ENCODE results near the gene CCL14. TPM values are rescaled to one million over a fixed set of nuclear protein-coding genes. Genes with fewer than 3 reads are reported as not detected.
"Not testable (repeated sequence)": the region's sequence is repeated elsewhere in the genome, so short reads cannot be mapped to it uniquely, and the experiment has no call there.

The CCL14 gene
- total RNA-seq, 1 experiment from 2014 or later = not detected

GRCh38 chr17:35947156-35947585, 39.4 kb downstream of the CCL14 start:
- peak; percentile 56 for DNase-seq (ENCODE audit: extremely low read depth, low read depth)

DNA sequence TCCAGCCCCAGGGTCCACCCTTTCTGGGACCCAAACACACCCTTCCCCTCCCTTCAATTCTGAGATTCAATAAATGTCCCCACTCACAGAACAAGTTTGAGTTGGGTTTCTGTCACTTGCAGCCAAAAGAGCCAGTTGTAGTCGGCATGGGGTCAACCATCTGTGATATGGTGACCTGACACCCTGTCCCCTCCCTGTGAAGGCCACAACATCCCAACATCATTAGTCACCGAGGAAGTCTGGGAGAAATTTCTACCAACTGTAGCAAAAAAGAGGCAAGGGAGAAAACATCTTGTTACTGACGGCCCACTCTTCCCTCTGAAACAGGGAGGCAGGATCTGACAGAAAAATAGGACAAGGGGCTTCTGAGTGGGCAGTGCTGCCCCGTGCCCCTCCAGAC, 42.4 kb downstream of the CCL14 start:
- DNase-seq (ENCODE audit: extremely low read depth, low read depth) = no peak

- DNase-seq (ENCODE audit: extremely low read depth, low read depth) = no peak
Observed at GRCh38 chr17:35943537-35943936, 43.0 kb downstream of the CCL14 start, which contains the start of gene LYZL6. Gene LYZL6 (minus strand): TSS chr17:35943713. CDS start chr17:35939356, 4,357 bp downstream.

DNA sequence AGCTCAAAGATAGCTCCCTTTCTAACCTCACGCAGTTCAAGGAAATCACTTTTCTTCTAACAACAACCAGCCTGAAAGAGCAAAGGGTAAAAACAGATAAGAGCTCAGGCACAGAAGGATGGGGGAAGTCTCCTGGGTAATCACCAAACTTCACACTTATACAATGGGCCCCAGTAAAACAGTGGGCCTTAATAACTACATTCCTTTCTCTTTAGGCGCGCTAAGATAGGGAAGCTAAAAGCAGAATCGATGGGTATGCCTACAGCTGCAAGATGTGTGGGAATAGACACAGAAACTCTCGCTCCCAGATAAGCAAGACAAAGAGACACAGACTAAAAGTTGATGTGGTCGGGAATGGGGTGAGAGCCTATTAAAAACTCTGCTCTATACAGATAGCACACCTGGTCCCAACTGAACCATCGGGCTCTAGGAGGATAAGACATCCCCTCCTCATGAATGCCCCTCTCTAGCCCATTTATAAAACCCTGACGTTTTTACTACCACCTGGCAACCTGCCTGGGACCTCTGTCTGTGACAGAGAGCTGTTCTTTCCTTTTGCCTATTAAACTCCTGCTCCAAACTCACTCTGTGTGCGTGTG, 43.8 kb downstream of the CCL14 start:
- DNase-seq (ENCODE audit: extremely low read depth, low read depth) = no peak

DNA sequence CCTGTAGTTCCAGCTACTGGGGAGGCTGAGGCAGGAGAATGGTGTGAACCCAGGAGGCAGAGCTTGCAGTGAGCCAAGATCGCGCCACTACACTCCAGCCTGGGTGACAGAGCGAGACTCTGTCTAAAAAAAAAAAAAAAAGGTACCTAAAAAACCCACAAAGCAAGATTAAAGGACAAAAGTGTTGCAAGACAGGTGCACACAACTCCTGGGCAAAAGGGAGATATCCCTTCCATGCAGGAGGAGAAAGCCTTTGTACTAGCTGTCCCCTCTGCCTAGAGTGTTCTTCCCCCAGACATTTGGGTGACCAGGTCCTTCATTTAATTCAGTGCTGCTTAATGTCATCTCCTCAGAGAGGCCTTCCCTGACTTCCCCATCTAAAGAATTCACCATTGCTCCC, 48.0 kb downstream of the CCL14 start:
- not testable (repeated sequence) for DNase-seq (ENCODE audit: extremely low read depth, low read depth)

DNA sequence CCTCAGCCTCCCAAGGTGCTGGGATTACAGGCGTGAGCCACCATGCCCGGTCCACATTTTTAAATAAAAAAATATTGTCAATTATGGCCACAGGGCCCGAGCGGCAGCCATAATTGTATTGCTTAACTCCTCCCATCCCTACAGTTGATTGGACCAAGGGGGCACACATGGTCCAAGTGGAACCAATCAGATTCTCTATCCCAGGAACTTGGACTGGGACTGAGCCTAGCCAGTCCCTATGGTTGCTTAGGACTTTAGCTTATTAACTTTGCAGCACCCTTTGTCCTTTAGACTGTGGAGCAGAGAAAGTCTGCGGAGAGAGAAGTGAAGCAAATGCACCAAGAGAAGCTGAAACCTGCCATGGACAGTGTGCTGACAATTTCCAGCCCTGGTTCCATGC, 50.5 kb downstream of the CCL14 start:
- no peak for DNase-seq (ENCODE audit: extremely low read depth, low read depth)

GRCh38 chr17:35934760-35935159, 51.8 kb downstream of the CCL14 start:
- DNase-seq (ENCODE audit: extremely low read depth, low read depth) = no peak

Other genes with a start within 250 kb of the CCL14 start
- gene GAS2L2, start 233.5 kb downstream of the CCL14 start, total RNA-seq (2014; rRNA removed; shearing (Covaris generic)) = not detected in 2 replicates
- gene C17orf50, start 225.8 kb downstream of the CCL14 start, total RNA-seq (2014; rRNA removed; shearing (Covaris generic)) = not detected in 2 replicates
- gene MMP28, start 191.1 kb downstream of the CCL14 start, total RNA-seq (2014; rRNA removed; shearing (Covaris generic)) = 0.12 TPM in 1 of 2 replicates, not detected in the other
- gene TAF15, start 177.2 kb downstream of the CCL14 start, total RNA-seq (2014; rRNA removed; shearing (Covaris generic)) = 41.0 and 48.8 TPM in 2 replicates
- not detected in 2 replicates for gene HEATR9, start 117.8 kb downstream of the CCL14 start, total RNA-seq (2014; rRNA removed; shearing (Covaris generic))
- not detected in 2 replicates for gene CCL5, start 106.4 kb downstream of the CCL14 start, total RNA-seq (2014; rRNA removed; shearing (Covaris generic))
- gene RDM1, start 56.0 kb downstream of the CCL14 start, total RNA-seq (2014; rRNA removed; shearing (Covaris generic)) = 3.2 and 5.2 TPM in 2 replicates
- gene LYZL6, start 43.0 kb downstream of the CCL14 start, total RNA-seq (2014; rRNA removed; shearing (Covaris generic)) = not detected in 2 replicates
- not detected in 2 replicates for gene CCL16, start 5.2 kb downstream of the CCL14 start, total RNA-seq (2014; rRNA removed; shearing (Covaris generic))
- gene CCL15, start 14.8 kb upstream of the CCL14 start, total RNA-seq (2014; rRNA removed; shearing (Covaris generic)) = not detected in 2 replicates
- gene CCL23, start 31.2 kb upstream of the CCL14 start, total RNA-seq (2014; rRNA removed; shearing (Covaris generic)) = not detected in 2 replicates
- gene CCL18, start 77.5 kb upstream of the CCL14 start, total RNA-seq (2014; rRNA removed; shearing (Covaris generic)) = not detected in 2 replicates
- not detected in 2 replicates for gene CCL3, start 103.4 kb upstream of the CCL14 start, total RNA-seq (2014; rRNA removed; shearing (Covaris generic))
- not detected in 2 replicates for gene CCL4, start 117.1 kb upstream of the CCL14 start, total RNA-seq (2014; rRNA removed; shearing (Covaris generic))
- gene TBC1D3B, start 189.9 kb upstream of the CCL14 start, total RNA-seq (2014; rRNA removed; shearing (Covaris generic)) = 0.58 and 0.97 TPM in 2 replicates
- gene CCL3L1, start 210.0 kb upstream of the CCL14 start, total RNA-seq (2014; rRNA removed; shearing (Covaris generic)) = not detected in 2 replicates
- gene CCL4L2, start 224.3 kb upstream of the CCL14 start, total RNA-seq (2014; rRNA removed; shearing (Covaris generic)) = not detected in 2 replicates